GM19193 (cell line): Measurements from ENCODE around the gene TTYH1.

Experiments used
- POLR2A ChIP-seq: IDR thresholded peaks from 4 replicates; pipeline ENCODE4 v1.6.1; 2011; ENCODE audit not compliant: insufficient read depth, insufficient read length; ENCODE audit errors: extremely low read depth

Gene TTYH1

GRCh38 chr19:54431255-54431838 lies 16.1 kb downstream of the TTYH1 start:
- TF ChIP-seq POLR2A: no peak

GRCh38 chr19:54432144-54432738 lies 17.0 kb downstream of the TTYH1 start:
- no peak for TF ChIP-seq POLR2A

- TF ChIP-seq POLR2A: no peak
Measured at GRCh38 chr19:54433697-54434096, 18.4 kb downstream of the TTYH1 start.

- TF ChIP-seq POLR2A: no peak
Measured at GRCh38 chr19:54434112-54434872, 19.0 kb downstream of the TTYH1 start.

- TF ChIP-seq POLR2A: no peak
Measured at GRCh38 chr19:54434873-54435214, 19.6 kb downstream of the TTYH1 start.

GRCh38 chr19:54435551-54436016 lies 20.3 kb downstream of the TTYH1 start:
- TF ChIP-seq POLR2A: no peak

GRCh38 chr19:54436031-54436523 lies 20.8 kb downstream of the TTYH1 start:
- no peak for TF ChIP-seq POLR2A

GRCh38 chr19:54436628-54437252 lies 21.5 kb downstream of the TTYH1 start:
- no peak for TF ChIP-seq POLR2A

- TF ChIP-seq POLR2A: no peak
Measured at GRCh38 chr19:54439174-54439851, 24.0 kb downstream of the TTYH1 start.

- no peak for TF ChIP-seq POLR2A
Measured at GRCh38 chr19:54440641-54441040, 25.4 kb downstream of the TTYH1 start.

GRCh38 chr19:54444737-54445136 lies 29.5 kb downstream of the TTYH1 start:
- no peak for TF ChIP-seq POLR2A

GRCh38 chr19:54448040-54448773 lies 32.9 kb downstream of the TTYH1 start:
- no peak for TF ChIP-seq POLR2A

GRCh38 chr19:54448774-54449700 lies 33.8 kb downstream of the TTYH1 start, which contains the start of gene LENG8:
Gene LENG8, plus strand, starts transcription at chr19:54449199. Its CDS starts 2,146 bp downstream, at chr19:54451345.
- peak; percentile 98 for TF ChIP-seq POLR2A
